ENCODE data around the gene DGAT2.

- TF ChIP-seq CTCF (IDR thresholded peaks at IDR 0.05; ENCODE audit: borderline replicate concordance, extremely low read depth, low read length, poor library complexity, severe bottlenecking) (no peak), EZH2 (IDR thresholded peaks at IDR 0.05; ENCODE audit: borderline replicate concordance, low read depth, low read length, severe bottlenecking) (no peak)
Observed at GRCh38 chr11:75797792-75798191, 29.2 kb downstream of the DGAT2 start.
